GM21447 (cell line): Measurements from ENCODE around the gene GPHN.
"Not testable (repeated sequence)": the region's sequence is repeated elsewhere in the genome, so short reads cannot be mapped to it uniquely, and the experiment has no call there.

Experiments
- ATAC-seq: cut with Tn5 transposase; IDR thresholded peaks from one replicate; pipeline ENCODE4 v1.9.1; 2021; ENCODE audit not compliant: unreplicated experiment

GPHN gene

GRCh38 chr14:66758031-66758613 is 250.2 kb downstream of the GPHN start:
- ATAC-seq = no peak

DNA sequence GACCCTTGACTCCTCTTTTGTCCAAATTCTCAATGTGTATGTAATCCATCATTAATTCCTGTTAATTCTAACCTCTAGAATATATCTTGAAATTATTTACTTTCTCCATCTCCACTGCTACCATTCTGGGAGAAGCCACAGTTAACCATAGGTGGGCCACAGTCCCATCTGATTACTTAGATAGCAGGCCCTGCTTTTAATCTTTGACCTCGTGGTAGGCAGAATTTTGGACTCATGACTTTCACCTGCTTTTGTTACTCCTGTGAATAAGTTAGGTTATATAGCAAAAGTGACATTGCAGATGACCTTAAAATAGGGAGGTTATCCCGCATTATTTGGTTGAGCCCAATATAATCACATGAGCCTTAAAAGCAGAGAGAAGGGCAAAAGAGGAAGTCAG is 264.2 kb downstream of the GPHN start:
- ATAC-seq = no peak

- no peak for ATAC-seq
Observed at GRCh38 chr14:66782853-66783252, 274.9 kb downstream of the GPHN start.

GRCh38 chr14:66790101-66790500 is 282.2 kb downstream of the GPHN start:
- no peak for ATAC-seq

DNA sequence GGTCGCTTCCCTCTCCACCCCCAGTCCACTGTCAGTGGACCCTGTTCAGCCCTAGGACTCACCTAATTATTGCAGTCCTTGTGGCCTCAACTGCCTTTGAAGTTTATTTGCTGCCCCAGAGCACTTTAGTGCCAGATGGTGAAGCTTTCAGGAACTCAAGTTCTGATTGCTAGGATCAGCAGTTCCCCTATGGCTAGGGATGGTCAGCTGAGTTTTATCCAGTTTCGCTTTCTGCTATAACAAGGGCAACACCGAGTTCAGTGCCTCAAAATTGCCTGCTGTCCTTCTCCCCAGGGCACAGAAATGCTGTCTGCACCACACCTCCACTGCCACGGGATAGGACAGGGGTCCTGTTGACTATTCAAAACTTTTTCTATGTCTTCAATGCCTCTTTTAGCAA is 295.0 kb downstream of the GPHN start:
- no peak for ATAC-seq

DNA sequence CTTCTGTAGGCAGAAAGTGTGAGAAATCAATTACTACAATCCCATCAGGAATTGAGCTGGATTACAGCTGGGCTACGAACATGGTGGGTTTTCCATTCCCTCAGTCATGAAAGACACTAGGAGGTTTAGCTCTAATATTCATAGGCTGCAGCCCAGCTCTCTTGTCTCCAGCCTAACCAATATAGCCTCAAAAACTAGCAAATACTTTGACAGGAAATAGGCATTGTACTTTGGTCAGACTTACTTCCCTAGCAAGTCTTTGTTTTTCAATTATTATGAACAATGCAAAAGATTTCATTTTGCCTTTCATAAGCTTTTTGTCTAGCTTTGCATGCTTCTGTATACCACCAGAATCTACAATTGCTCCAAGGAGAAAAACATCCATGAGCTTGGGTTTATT is 296.2 kb downstream of the GPHN start:
- no peak for ATAC-seq

- no peak for ATAC-seq
Observed at GRCh38 chr14:66813636-66814035, 305.7 kb downstream of the GPHN start.

- ATAC-seq = no peak
Observed at GRCh38 chr14:66815687-66816086, 307.7 kb downstream of the GPHN start.

DNA sequence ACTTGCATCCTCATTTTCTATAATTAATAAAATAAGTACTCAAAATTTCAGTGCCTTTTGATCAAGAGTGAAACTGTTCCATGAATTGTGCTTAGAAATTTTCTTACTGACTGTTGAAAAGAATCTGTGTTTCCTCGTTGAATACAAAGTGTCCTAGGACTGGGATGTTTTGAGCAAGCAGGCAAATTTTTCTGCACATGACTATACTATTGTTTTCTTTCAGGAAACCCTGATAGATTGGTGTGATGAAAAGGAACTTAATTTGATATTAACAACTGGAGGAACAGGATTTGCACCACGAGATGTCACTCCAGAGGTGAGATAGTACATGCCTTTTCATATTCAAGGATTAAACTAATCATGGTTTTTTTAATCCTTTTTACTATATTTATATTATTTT is 316.3 kb downstream of the GPHN start:
- ATAC-seq = no peak

DNA sequence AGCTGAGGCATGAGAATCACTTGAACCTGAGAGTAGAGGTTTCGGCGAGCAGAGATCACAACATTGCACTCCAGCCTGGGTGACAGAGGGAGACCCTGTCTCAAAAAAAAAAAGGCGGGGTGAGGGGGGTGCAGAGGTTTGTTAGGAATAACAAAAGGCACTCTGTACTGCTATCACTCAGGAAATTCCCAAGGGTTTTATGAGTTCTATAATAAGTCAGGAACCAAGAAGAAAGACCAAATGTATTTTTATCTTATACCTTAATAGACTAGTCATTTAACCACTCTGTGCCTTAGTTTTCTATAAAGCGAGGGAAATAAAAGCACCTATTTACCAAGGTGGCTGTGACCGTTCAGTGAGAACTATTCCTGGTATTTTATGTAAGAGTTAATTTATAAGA is 319.2 kb downstream of the GPHN start:
- ATAC-seq = no peak

DNA sequence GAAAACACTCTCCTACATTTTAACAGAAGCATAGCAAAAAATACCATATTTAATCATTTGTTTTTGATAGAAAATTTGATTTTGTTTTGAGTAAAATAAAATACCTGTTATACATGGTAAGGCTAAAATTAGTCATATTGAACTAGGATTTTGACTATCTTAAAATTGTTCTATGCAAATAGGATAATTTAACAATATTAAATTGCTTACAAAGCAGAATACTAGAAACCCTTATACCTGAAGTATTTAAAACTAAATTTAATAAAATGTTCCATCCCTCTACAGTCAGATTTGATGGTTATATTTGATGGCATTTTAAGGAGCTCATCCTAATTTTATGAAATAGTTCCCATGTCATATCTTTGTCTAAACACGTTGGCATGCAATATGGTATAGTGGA is 323.2 kb downstream of the GPHN start:
- no peak for ATAC-seq

DNA sequence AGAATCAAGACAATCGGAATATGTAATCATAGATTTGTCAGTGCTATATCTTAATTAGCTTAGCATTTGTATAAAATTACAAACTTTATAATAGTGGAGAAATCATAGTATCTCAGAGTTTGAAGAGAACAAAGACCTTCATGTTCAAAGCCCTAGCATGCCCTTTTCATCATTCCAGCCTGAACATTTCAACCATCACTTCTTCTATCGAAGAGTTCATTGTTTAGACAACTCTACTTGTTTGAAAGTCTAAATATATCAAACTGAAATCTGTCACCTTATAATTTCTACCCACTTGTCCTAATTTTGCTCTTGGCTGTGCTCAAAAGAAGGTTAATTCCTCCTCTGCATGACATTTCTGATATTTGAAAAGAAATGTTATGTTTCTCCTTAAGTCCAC is 325.9 kb downstream of the GPHN start:
- ATAC-seq = no peak

GRCh38 chr14:66837436-66837835 is 329.5 kb downstream of the GPHN start:
- not testable (repeated sequence) for ATAC-seq

GRCh38 chr14:66842911-66843512 is 335.1 kb downstream of the GPHN start:
- ATAC-seq = no peak

GRCh38 chr14:66850258-66850888 is 342.4 kb downstream of the GPHN start:
- no peak for ATAC-seq

DNA sequence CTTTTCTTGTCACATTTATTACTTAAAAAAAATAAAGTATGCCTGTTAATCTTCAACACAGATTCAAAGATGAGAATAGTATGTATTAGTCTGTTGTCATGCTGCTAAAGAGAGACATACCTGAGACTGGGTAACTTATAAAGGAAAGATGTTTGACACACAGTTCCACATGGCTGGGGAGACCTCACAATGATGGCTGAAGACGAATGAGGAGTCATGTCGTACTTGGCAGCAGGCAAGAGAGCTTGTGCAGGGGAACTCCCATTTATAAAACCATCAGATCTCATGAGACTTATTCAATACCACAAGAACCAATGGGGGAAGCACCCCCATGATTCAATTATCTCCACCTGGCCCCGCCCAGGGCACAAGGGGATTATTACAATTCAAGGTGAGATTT is 345.4 kb downstream of the GPHN start:
- no peak for ATAC-seq

GRCh38 chr14:66857867-66858266 is 349.9 kb downstream of the GPHN start:
- ATAC-seq = no peak

GRCh38 chr14:66859063-66859671 is 351.2 kb downstream of the GPHN start:
- no peak for ATAC-seq

DNA sequence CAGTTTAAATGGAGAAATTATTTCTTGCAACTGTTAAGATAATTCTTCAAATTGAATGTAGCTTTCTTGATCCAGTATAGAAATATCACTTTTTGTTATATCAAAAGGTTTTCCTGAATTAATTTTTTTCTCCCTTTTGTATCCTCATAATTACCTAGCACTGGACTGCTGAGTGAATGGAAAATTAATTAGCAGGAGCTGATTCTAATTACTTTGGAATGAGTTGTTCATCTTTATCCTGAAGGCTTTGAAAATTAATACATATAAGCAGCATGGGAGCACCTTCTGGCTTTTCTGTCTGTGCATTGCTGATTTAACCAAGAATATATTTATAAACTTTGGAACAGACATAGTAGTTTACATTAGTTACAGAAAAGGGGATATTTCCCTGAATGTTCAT is 373.6 kb downstream of the GPHN start:
- ATAC-seq = no peak

- ATAC-seq = no peak
Observed at GRCh38 chr14:66884149-66884548, 376.2 kb downstream of the GPHN start.

- ATAC-seq = no peak
Observed at GRCh38 chr14:66900719-66901118, 392.8 kb downstream of the GPHN start.

GRCh38 chr14:66910311-66910840 is 402.4 kb downstream of the GPHN start:
- ATAC-seq = no peak
